Measurements from ENCODE around the gene RFX3.

Gene RFX3

DNA sequence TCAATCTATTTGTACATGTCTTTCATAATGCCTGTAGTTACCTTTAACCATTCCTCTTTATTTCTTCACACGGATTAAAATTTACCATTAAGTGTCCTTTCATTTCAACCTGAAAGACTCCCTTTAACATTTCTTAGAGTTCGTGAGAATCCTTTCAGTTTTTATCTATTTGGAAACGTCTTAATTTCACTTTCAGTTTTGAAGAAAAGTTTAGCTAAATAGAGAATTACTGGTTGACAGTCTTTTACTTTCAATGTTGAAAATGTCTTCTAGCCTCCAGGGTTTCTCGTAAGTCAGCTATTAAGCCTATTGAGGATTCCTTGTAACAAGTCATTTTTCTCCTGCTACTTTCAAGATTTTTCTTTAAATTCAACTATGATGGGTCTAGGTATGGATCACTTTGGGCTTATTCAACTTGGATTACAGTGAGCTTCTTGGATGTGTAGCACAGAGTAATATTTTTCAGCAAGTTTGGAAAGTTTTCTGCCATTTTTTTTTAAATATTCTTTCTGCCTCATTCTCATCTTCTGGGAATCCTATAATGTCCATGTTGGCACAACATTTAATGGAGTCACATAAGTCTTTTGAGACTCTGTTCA is 48.5 kb downstream of the RFX3 start:
- no peak for DNase-seq (ENCODE audit: low read depth, low spot score)

DNA sequence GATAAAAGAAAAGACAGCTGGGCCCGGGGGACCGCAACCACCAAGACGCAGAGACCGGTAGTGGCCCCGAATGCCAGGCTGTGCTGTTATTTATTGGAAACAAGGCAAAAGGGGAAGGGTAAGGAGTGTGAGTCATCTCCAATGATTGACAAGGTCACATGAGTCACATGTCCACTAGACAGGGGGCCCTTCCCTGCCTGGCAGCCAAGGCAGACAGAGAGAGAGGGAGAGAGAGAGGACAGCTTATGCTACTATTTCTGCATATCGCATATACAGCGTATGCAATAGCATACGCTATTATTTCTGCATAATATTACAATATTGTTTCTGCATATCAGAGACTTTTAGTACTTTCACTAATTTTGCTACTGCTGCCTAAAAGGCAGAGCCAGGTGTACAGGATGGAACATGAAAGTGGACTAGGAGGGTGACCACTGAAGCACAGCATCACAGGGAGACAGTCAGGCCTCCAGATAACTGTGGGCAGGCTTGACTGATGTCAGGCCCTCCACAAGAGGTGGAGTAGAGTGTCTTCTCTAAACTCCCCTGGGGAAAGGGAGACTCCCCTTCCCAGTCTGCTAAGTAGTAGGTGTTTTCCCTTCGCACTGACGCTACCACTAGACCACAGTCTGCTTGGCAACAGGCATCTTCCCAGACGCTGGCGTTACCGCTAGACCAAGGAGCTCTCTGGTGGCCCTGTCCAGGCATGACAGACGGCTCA is 50.3 kb downstream of the RFX3 start:
- no peak for DNase-seq (ENCODE audit: low read depth, low spot score)

DNA sequence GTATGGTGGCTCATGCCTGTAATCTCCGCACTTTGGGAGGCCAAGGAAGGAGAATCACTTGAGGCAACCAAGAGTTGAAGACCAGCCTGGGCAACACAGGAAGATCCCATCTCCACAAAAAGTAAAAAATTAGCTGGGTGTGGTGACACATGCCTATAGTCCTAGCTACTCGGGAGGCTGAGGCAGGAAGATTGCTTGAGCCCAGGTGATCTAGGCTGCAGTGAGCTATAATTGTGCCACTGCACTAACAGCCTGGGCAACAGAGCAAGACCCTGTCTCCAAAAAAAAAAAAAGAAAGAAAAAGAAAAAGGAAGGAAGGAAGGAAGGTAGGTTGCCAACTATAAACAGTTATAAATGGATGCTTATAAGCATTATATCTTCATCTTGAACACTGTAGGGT is 51.0 kb downstream of the RFX3 start:
- DNase-seq (ENCODE audit: low read depth, low spot score): no peak

DNA sequence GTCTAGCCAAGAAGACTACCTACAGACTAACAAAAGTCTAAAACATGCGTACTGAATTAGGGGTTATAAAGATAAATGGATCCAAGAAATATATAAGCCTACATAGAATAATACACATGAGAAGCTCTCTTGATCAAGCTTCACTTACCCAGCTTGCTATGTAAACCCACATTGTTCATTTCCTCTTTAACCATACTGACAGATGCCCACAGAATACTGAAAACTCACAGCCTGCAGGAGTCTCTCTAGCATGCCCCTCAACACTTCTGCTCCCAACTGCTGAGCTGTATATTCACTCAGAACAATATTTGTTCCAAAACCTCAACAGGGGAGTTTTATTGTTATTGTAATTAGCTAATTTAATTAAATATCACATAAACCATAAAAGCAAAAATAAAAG is 52.4 kb downstream of the RFX3 start:
- no peak for DNase-seq (ENCODE audit: low read depth, low spot score)

DNA sequence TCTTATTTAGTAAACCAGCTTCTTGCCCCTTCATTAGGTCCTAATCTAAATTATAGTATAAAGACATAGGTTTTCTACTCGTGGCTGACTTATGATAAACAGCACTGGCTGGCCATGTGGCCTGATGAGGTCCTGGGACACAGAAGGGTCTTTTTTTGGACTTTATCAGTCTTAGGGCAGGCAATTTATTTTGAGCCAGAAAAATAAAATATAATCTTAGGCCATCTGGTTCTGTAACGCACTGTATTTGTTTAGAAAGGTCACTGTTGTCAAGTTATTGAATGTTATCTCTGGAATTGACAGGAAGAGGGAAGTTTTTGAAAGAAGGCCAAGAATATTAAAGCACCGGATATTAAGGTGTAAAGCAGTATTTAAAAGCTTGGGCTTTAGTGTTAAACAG is 53.9 kb downstream of the RFX3 start:
- no peak for DNase-seq (ENCODE audit: low read depth, low spot score)

DNA sequence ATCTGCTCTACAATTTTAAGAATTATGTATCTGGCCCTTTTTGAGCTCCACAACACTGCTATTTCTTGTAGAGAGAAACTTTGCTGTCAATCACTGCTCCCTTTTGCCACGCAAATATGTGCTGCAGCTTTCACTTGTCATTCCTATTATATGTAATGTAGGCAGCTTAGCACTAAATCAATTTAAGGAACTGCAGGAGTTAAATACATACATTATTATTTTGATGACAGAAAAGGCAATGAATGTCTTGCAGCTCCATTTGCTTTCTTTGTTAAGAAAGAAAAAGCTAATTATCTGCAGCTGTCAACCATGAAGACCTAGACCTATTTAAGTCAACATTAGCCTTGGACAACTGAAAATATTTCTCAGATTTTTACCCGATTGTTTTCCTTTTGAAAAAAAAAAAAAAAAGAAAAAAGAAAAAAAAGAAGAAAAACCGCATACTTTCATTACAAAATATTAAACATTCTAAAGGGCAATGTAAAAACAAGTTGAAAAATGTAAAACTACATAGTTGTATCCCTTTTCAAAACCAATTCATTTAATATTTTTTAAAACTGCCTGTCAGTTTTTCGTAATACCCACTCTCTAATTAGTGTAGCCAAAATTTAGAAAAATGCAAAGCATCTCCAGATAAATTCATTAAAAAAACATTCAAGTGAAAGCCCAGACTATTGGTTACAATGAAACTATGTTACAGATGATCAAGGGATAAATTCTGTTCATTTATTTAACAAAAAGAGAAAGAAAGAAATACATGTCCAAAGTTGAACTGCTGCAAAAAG is 57.2 kb downstream of the RFX3 start:
- no peak for DNase-seq (ENCODE audit: low read depth, low spot score)

DNA sequence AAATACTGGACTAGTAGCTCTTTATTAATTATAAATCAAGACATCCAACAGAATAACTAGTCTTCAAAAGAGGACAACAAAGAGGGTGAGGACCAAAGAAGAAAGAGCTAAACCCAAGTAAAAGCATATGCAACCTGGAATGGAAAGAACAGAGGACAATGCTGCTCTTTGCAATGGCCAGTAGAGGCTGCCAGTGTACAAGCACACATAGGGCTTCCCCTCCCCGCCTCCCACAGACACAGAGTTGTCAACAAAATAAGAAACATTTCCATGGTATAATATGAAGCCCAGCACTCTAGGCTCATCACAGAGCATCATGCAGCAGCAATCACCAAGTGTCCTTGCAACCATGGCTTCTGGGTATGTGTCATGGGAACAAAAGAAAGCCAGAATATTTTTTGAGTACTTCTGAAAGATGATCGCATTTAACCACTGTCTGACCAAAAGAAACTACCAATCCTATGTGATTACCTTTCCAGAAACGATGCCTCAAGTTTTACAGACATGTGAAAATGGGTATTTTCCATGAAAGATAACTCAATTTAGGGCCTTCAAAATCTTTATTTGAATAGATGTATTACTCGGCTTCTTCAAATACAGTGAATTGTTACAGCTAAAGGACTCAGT is 58.1 kb downstream of the RFX3 start:
- DNase-seq (ENCODE audit: low read depth, low spot score): peak; percentile 27

DNA sequence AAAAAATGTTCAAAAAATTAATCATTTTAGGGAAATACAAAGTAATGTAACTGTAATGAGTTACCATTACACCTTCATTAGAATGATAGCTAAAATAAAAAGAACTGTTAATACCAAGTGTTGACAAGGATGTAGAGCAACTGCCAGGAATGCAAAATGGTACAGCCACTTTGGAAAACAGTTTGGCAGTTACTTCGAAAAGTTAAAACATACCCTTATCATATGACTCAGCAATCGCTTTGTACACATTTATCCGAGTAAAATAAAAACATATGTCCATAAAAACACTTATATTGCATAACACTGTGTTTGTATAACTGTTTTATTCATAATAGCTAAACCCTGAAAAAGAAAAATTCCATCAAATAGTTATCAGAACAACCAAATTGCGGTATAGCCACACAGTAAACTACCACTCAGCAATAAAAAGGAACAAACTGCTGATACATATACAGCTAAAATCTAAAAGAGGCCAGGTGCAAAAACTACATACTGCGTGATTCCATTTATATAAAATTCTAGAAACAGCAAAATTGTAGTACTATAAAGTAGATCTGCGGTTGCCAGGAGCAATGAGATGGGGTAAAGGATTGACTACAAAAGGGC is 61.7 kb downstream of the RFX3 start:
- no peak for DNase-seq (ENCODE audit: low read depth, low spot score)

DNA sequence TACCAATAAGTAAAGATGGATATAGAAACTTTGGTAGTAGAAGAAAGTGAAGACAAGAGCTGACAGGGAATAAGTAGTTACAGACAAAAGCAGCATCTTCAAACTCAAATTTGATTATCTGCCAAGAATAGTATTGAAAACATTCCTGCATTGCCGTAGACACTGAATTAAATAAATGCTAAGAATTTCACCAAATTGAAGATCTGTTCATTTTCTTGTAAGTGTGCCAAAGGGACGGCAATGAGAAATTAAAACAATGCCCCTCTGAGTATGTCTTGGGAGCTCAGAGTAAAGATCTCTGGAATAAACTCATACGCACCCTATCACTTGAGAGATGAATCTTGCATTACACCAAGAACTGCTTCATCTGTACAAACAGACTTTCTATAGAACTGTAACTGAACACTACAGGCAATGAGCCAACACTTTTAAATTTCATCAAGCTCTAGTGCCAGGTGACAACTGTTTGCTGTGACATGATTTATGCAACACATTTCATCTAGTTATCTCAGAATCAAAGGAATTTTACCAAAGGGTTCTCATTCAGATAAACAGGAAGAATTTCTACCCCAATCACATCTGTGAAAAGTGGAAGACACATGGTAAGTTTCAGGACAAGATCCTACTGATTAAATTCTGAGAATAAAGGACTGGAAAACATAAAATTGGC is 66.9 kb downstream of the RFX3 start:
- DNase-seq (ENCODE audit: low read depth, low spot score): no peak

DNA sequence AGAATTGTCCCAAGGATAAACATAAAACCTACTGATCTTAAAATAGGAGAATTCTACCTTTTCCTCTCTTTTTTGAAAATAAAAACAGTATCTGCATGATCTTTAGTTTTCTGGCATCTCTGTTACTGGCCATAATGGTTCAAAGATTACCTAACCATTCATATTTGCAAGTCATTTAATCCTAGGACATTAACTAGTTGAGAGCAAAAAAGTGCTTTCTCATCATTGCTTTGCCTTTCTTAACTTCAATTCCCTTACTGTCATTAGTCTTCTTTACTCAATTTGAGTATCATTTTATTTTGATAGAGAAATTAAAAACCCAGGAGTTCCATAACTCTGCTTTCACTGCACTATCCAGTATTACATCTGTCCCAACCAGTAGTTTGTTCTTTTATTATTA is 68.6 kb downstream of the RFX3 start:
- no peak for DNase-seq (ENCODE audit: low read depth, low spot score)

DNA sequence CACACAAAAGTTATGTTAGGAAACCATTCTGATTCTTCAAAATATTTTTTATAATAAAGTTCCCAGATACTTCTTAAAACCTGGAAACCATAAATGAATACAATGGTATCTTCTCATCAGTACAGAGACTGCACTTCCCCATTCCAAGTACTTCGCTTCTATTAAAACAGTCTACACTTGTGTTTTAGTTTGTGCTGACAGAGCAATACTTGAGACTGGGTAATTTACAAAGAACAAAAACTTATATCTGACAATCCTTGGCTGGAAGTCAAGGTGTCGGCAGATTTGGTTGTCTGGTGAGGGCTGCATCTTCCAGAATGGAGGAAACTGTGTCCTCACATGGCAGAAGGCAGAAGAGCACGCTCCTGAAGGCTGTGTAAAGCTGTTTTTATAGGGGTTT is 70.1 kb downstream of the RFX3 start:
- DNase-seq (ENCODE audit: low read depth, low spot score): no peak

DNA sequence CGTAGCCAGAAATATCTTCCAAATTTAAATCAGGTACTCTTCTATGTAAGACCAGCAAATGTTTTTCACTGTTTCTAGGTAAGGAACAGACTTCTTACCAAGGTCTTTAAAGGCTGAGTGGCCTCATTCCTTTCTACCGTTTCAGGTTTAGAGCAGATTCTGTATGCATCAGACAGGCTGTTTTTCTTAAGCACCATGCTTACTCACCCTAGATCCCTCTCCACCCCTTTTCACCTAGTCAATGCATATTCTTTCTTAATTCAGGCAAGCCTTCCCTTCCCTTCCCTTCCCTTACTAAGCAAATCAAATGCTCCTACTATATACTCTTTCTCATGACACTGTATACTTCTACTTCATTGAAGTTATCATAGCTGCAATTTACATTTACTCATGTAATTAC is 70.7 kb downstream of the RFX3 start:
- no peak for DNase-seq (ENCODE audit: low read depth, low spot score)

DNA sequence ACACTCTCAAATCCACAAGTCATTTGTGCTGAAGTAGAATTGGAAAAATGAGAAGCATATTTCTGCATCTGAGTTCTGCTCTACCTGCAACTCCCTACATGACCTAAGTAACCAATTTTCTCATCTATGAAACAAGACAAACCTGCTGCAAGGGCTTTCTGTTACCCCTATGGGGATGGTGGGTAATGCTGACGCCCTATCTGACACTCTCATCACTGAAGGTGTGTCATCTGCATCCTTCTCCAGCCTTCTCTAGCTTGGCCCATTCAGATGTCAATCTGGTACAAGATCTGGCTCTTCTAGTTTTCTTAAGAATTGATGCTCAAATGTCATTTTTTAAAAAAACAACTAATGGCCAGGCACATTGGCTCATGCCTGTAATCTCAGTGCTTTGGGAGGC is 73.8 kb downstream of the RFX3 start:
- DNase-seq (ENCODE audit: low read depth, low spot score): no peak

DNA sequence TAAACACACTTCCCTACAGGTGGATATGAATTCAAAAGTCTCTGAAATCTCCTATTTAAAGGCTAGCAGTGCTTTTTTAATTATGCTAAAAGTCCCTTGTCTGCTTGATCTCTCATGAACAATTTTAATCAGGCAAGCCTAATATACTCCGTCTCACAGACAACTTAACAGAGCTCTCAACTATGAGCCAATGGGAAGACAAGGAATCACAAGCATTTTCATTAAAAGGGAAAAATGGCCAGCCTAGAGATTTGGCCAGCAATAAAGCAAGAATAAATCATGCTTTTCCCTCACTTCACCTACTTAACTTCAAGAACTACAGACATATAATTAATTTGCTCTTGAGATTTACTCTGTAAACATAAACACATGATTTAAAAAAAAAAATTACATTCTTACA is 78.0 kb downstream of the RFX3 start:
- no peak for DNase-seq (ENCODE audit: low read depth, low spot score)

DNA sequence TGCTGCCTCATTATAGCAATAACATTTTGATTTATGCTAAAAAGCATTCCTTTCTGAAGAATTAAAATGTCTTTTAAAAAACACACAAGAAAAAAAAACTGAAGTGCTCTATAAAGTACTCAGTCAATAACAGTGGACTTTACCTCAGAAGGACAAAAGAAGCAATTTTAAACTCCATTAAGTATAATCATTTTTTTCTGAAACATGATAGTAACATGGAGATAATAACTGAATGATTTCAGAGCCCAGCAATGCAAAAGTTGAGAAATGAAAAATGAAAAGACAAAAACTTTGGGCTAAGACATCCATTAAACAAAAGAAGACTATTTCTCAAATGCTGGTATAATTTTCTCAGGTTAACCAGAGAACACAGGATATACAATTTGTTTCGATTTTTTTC is 78.7 kb downstream of the RFX3 start:
- DNase-seq (ENCODE audit: low read depth, low spot score): no peak

DNA sequence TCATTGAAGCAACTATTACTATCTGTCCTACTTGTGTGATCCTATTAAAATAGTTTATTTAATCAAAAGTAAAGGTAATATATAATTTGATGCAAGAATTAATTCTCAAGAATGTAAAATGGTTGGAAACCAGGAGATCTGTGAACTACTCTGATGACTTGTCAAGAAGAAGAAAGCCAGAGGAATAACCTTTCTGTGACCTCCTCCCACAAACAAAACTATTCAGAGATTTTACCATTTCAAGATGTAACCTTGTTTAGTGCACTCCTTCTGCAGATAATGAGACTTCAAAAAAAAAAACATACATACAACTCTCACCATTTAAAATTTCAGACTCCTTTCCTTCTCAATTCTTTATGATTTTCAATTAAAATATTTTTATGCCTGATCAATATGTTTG is 79.5 kb downstream of the RFX3 start:
- DNase-seq (ENCODE audit: low read depth, low spot score): no peak

DNA sequence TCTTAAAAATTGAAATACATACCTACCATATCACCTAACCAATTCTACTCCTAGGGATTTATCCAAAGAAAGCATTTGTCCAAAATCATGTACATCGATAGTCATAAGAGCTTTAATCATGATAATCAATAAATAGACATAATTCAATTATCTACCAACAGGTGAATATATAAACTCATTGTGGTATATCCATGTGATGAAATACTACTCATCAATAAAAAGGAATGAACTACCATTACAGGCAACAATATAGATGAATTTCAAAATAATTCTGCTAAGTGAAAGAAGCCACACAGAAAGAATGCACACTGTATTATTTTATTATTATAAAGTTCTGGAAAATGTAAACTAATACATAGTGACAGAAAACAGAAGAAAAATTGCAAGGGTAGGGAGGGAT is 81.8 kb downstream of the RFX3 start:
- no peak for DNase-seq (ENCODE audit: low read depth, low spot score)

DNA sequence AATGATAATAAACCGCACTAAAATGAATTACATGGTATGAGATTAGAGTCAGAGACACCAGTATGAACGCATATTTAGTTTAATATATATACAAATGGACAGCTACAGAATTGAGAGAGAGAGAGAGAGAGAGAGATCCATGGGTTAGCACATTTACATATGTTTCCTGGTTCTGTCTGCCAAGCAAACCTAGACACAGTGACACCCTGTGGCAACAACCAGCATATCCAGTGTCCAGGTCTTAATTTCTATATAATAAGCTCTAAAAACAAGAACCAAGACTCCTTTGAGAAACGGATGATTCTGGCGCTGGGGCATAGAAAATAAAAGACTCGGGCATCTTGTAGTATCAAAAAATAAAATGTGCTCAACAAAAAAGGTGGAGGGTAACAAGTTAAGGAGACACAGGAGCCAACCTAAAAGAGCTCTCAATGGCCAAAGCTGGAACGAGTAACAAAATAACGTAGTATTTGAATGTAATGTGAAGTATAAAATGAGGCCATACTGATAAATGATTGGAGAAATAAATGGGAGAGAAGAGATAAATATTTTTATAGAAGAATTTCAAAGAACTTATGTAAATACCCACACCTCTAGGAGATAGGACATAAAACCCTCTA is 84.5 kb downstream of the RFX3 start:
- no peak for DNase-seq (ENCODE audit: low read depth, low spot score)

DNA sequence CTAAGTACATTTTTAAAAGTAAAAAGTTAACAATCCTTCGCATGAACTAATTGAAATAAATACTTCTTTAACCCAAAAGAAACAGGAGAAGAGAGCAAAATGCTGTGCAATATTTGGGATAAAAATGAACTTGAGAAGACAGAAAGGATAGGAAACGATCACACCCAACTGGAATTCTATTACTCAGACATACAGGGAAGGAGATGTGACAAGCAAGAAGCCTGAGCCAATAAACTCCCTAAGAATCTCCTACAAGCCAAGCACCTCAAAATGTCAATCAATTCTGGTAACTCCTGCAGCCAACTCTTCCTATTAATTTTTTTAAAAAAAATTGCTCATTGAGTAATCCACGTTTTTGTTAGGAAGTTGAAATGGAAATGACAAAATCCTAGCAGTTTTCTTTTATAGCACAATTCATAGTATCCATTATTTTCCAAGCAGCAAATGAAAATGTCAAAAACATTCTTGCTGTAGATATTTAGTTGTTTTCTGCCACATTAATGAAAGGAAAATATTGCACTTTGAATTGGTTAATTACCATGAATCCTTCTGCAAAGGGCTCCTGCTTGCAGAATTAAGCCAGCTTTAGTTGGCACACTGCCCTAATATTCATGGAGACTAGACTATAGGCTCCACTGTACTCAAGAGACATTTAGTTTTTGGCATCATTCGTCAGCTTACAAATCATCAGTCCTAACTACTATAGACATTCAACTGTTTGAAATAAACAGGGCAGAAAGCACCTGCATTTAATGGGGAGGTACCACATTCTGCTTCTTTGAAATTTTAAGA is 89.0 kb downstream of the RFX3 start:
- no peak for DNase-seq (ENCODE audit: low read depth, low spot score)

DNA sequence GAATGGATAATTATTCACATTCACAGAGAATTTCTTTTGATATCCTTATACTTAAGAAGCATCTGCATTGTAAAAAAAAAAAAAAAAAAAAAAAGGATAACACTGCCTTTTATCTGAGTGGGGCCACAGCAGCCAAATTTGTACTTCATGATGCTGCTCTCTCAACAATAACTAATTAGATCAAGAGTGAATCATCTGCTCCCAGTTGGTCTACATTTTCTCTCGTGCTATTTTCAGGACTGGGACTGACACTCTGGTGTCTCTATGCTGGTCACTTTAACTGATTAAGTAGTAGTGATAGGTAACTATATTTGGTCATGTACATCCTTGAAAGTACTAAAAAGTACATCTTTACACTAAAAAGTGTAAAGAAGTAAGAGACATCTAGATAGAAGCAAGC is 90.1 kb downstream of the RFX3 start:
- DNase-seq (ENCODE audit: low read depth, low spot score): no peak
